Adrenal gland (tissue), 5 donors: ENCODE measurements around the gene VAC14.

Experiments used
- POLR2A ChIP-seq, 2 donors: fragments of 450-650 bp; IDR thresholded peaks; one replicate each; pipeline ENCODE4 v1.6.1; 2017; ENCODE audit warnings: antibody characterized with exemption in 2 of 2, mild to moderate bottlenecking in 2 of 2, moderate library complexity in 1 of 2
- TF ChIP-seq, protein P1 (sequence below), 6 experiments: fragments of 450-650 bp in 4 of 6; fragments of 200-600 bp in 2 of 6; sonication (generic) in 1 of 6; IDR thresholded peaks; 1 replicate in 5 of 6; 2 replicates in 1 of 6; pipeline versions ENCODE4 v1.5.1 to v1.8.0; 2016 to 2021; ENCODE audit warnings: antibody characterized with exemption in 6 of 6, mild to moderate bottlenecking in 2 of 6, moderate library complexity in 1 of 6
- donor health status: DM: no; HTN: no; CAD: no.

DNA sequence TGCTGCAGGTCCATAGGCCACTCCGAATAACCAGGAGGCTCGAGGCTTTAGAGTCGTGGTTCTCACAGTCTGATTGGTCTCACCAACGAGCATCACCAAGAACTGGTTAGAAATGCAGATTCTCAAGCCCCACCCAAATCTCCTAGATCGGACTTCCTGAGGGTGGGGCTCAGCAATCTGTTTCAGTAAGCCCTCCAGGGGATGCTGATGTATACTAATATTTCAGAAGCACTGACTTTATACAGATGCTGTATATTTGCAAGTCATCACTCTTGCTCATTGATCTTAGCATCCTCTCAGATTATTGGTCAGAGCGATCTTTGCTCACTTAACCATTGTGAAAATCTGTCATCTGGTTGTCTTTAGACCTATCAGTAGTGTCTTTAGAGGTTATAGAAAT is 4.4 kb upstream of the VAC14 start:
- TF ChIP-seq, protein P1, sequence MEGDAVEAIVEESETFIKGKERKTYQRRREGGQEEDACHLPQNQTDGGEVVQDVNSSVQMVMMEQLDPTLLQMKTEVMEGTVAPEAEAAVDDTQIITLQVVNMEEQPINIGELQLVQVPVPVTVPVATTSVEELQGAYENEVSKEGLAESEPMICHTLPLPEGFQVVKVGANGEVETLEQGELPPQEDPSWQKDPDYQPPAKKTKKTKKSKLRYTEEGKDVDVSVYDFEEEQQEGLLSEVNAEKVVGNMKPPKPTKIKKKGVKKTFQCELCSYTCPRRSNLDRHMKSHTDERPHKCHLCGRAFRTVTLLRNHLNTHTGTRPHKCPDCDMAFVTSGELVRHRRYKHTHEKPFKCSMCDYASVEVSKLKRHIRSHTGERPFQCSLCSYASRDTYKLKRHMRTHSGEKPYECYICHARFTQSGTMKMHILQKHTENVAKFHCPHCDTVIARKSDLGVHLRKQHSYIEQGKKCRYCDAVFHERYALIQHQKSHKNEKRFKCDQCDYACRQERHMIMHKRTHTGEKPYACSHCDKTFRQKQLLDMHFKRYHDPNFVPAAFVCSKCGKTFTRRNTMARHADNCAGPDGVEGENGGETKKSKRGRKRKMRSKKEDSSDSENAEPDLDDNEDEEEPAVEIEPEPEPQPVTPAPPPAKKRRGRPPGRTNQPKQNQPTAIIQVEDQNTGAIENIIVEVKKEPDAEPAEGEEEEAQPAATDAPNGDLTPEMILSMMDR (IDR thresholded peaks at IDR 0.05), result no peak
- TF ChIP-seq POLR2A (IDR thresholded peaks at IDR 0.05), result no peak
